Measurements from ENCODE around the gene ZNF267.

DNA sequence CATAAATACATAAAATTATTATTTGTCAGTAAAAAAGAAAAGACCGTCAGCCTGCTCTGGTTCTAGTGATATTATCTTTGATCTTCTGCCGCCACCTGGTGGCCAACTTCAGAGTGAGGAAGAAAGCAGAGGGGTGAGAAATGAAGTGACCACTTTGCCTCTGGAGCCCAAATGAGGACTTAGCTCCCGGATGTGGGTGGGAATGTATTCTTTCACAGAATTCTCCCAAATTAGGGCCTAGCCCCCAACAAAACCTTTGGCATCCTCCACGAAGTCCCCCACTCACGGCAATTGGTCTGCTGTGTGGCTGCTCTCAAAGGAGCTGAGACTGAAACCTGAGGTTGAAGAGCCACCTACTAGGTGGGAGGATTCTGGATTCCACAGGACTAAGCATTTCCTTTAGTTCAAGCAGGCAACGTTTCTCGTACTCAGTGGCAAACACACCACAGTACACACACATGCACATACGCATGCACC is 4.9 kb upstream of the ZNF267 start:
- TF ChIP-seq ZNF274 (IDR thresholded peaks at IDR 0.05; ENCODE audit: low read depth, low read length) (no peak), YY1 (IDR thresholded peaks at IDR 0.05; ENCODE audit: insufficient read depth, insufficient read length) (no peak), SUZ12 (IDR thresholded peaks at IDR 0.05; ENCODE audit: extremely low read depth, insufficient read depth, insufficient read length) (no peak)
